Mammary epithelial cell (primary cell): ENCODE results near the gene CA6.

Source experiments
- EZH2 ChIP-seq: IDR thresholded peaks from 2 replicates; pipeline ENCODE4 v1.6.1; 2012; ENCODE audit warnings: low read length, inconsistent platforms, borderline replicate concordance
- TF ChIP-seq, protein P1 (sequence below), 2 donors: IDR thresholded peaks in 1 of 2; conservative IDR thresholded peaks in 1 of 2; 2 replicates each; pipeline ENCODE4 v1.5.1; 2011 to 2012; ENCODE audit warnings: inconsistent platforms in 2 of 2, low read length in 2 of 2, mild to moderate bottlenecking in 2 of 2, control low read depth in 1 of 2, low read depth in 1 of 2; ENCODE audit not compliant: insufficient read depth in 1 of 2; ENCODE audit errors: extremely low read depth in 1 of 2

DNA sequence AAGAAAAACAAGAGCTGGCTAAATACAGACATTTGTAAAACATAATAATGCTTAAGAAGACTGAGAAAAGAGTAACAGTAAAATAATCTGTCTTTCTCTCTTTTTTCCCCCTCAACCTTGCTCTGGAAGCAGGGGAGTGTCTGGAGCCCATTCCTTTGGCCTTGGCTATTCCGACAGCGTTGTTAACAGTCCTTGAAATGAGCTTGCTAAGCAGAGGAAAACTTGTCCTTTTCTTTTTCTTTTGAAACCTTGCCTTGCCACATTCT is 6.7 kb upstream of the CA6 start:
- TF ChIP-seq, protein P1, sequence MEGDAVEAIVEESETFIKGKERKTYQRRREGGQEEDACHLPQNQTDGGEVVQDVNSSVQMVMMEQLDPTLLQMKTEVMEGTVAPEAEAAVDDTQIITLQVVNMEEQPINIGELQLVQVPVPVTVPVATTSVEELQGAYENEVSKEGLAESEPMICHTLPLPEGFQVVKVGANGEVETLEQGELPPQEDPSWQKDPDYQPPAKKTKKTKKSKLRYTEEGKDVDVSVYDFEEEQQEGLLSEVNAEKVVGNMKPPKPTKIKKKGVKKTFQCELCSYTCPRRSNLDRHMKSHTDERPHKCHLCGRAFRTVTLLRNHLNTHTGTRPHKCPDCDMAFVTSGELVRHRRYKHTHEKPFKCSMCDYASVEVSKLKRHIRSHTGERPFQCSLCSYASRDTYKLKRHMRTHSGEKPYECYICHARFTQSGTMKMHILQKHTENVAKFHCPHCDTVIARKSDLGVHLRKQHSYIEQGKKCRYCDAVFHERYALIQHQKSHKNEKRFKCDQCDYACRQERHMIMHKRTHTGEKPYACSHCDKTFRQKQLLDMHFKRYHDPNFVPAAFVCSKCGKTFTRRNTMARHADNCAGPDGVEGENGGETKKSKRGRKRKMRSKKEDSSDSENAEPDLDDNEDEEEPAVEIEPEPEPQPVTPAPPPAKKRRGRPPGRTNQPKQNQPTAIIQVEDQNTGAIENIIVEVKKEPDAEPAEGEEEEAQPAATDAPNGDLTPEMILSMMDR (conservative IDR thresholded peaks at IDR 0.05 in 1 of 2, IDR thresholded peaks at IDR 0.05 in 1 of 2; ENCODE audit: extremely low read depth in 1 of 2, insufficient read depth in 1 of 2, low read depth in 1 of 2, low read length in 2 of 2) = no peak
- TF ChIP-seq EZH2 = no peak
